ENCODE data around the gene SPATA1.

DNA sequence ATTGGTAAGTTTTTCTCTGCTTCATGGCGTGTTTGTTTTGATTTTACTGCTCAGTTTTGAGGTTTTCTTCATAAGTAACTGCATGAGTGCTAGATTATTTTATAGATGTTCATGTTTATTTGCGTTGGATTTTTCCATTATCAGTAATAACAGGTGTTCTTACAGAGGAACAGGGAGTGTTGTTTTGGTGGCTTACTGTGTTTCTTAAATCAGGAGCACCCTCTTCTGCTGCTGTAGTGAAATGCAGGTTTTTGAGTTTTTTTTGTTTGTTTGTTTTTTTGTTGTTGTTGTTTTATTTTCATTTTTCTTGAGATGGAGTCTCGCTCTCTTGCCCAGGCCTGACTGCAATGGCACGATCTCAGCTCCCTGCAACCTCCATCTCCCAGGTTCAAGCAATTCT lies 35.5 kb downstream of the SPATA1 start:
- TF ChIP-seq, protein P1, sequence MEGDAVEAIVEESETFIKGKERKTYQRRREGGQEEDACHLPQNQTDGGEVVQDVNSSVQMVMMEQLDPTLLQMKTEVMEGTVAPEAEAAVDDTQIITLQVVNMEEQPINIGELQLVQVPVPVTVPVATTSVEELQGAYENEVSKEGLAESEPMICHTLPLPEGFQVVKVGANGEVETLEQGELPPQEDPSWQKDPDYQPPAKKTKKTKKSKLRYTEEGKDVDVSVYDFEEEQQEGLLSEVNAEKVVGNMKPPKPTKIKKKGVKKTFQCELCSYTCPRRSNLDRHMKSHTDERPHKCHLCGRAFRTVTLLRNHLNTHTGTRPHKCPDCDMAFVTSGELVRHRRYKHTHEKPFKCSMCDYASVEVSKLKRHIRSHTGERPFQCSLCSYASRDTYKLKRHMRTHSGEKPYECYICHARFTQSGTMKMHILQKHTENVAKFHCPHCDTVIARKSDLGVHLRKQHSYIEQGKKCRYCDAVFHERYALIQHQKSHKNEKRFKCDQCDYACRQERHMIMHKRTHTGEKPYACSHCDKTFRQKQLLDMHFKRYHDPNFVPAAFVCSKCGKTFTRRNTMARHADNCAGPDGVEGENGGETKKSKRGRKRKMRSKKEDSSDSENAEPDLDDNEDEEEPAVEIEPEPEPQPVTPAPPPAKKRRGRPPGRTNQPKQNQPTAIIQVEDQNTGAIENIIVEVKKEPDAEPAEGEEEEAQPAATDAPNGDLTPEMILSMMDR (IDR thresholded peaks at IDR 0.05; ENCODE audit: low read depth, low read length): peak; percentile 11; the same call in 1 of the 2 replicates
- TF ChIP-seq EZH2phosphoT487 (IDR thresholded peaks at IDR 0.05; ENCODE audit: low read depth): no peak
